ENCODE data around the gene TMEM208.

GRCh38 chr16:67182288-67182687, 44.6 kb upstream of the TMEM208 start:
- TF ChIP-seq CTCF (IDR thresholded peaks at IDR 0.05), result no peak
- TF ChIP-seq POLR2A (IDR thresholded peaks at IDR 0.05), result no peak

All from Peyer's patch (tissue), 4 donors.